ENCODE measurements around the gene POU1F1. TPM values are rescaled to one million over a fixed set of nuclear protein-coding genes. Genes with fewer than 3 reads are reported as not detected.
"Not testable (repeated sequence)": the region's sequence is repeated elsewhere in the genome, so short reads cannot be mapped to it uniquely, and the experiment has no call there.

POU1F1 gene, protein sequence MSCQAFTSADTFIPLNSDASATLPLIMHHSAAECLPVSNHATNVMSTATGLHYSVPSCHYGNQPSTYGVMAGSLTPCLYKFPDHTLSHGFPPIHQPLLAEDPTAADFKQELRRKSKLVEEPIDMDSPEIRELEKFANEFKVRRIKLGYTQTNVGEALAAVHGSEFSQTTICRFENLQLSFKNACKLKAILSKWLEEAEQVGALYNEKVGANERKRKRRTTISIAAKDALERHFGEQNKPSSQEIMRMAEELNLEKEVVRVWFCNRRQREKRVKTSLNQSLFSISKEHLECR
- total RNA-seq, result not detected
- long read RNA-seq, result 0 reads

DNA sequence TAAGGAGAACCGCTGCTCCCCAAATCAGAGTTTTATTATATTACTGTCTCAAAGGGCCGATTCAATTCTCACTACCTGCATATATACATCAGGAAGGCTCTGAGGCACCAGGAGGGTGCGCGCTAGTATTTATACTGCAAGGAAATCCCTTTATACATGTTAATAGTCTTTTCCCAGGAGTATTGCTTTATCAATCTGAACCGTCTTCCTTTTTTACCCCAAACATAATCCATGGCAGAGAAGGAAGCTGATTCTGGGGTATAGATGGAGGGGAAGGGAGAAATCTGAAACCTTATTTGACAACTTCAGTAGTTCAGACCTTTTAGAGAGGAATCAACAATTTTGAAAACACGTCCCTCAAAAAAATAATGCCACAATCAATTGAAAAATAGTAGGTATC lies at the start of gene POU1F1:
POU1F1 (minus strand) TSS at position 101 of the 400 bp plus-strand sequence. CDS start 122 bp downstream, outside the sequence.
- ATAC-seq, result no peak
- intact Hi-C loops (cut with micrococcal nuclease), result no loop called here
- DNase-seq, result no peak

DNA sequence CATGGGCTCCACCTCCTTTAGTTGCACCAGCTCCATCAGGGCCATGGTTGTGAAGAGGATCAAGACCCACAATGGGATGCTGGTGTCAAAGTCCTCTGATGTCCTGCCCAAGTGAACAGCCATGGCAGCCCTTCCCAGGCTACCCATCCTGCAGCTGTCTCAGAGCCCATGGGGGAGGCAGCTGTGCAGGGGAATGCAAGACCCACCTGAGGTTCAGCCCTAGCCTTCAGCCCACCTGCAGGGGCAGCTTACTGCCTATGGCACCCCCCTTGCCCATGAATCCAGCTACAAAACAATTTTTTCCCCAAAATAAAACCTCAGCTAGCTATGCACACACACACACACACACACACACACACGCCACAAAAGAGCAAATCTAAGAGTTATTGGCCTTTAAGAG lies 48.2 kb upstream of the POU1F1 start:
- DNase-seq (no peak), ATAC-seq (no peak)
- intact Hi-C loops (cut with micrococcal nuclease), result no loop called here

DNA sequence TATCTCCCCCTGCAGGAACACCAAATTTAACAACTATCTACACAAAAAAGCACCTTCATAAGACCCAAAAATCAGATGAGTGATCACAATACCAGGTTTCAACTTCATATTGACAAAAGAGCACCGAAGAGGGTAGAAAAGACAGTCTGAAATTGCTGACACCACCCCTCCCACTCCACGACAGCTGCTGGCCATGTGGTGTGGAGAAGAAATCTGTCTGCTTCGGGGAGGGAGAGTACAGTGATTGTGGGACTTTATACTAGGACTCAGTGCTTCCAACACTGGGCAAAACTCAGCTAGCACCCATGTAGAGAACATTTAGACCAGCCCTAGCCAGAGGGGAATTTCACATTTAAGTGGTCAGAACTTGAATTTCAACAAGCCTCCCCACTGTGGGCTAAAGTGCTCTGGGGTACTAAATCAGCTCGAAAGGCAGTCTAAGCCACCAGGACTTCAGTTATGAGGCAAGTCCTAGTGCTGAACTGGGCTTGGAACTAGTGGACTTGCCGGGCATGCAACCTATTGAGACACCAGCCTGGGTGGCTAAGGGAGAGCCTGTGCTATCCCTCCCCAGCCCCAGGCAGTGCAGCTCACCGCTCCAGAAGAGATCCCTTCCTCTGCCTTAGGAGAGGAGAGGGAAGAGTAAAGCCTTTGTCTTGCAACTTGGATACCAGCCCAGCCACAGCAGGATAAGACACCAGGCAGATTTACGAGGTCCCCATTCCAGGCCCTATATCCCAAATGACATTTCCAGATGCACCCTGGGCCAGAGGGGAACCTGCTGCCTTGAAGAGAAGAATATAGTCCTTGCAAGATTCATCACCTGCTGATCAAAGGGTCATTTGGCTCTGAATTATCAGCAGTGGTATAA lies 44.6 kb upstream of the POU1F1 start:
- no peak for ATAC-seq
- DNase-seq, result no peak
- intact Hi-C loops (cut with micrococcal nuclease), result no loop called here

DNA sequence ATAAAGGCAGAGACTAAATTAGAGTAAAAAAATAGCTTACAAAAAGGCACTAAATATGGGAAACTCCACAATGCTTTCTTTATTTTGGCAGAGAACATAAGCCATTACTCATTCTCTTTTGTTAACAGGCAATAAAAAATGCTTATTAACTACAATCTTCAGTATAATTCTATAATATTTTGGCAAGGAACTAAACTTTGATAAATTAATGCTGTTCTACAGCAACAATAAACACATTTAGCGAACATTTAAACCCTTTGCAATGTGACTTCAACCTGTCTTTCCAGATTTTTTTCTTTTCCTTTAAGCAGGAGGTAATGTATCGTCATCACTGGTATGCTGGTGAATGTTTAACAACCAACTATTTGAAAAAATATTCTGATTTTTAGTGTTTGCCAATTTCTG lies 42.2 kb upstream of the POU1F1 start:
- no peak for DNase-seq
- intact Hi-C loops (cut with micrococcal nuclease), result no loop called here
- no peak for ATAC-seq

DNA sequence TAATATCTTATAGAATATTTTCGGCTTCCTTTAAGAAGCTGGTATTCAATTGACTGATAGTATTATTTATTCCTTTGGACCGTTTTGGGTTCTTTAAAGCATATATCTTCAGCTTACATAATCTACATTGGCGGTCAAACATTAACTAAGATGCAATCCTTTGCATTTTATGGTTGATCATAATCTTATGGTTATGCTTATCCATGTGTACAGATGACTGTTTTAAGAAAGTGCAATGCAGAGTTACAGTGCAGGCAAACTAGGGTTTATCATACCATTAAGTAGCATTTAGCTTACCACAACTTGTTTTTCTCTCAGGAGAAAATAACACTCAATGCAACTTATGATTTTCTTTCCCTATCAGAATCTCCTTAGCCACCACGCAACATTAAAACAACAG lies 41.4 kb upstream of the POU1F1 start:
- intact Hi-C loops (cut with micrococcal nuclease), result no loop called here
- DNase-seq, result no peak
- ATAC-seq, result no peak

DNA sequence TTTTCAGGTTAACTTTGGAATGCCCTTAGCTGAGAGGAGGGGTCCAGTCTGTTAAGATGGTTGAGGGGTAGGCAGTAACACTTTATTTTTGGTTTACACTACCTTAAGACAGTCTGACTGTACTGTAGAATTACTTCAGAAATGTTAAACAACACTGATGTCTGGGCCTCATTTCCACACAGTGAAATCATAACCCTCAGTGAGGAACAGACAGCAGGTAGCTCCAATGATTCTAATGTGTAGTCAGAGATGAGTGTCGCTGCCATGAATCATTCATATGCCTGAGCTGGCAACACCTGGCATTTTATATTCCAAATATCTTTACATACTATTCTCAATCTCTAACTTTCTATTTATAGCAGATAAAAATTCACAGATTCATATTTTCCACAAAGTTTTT lies 37.3 kb upstream of the POU1F1 start:
- DNase-seq, result no peak
- no peak for ATAC-seq

DNA sequence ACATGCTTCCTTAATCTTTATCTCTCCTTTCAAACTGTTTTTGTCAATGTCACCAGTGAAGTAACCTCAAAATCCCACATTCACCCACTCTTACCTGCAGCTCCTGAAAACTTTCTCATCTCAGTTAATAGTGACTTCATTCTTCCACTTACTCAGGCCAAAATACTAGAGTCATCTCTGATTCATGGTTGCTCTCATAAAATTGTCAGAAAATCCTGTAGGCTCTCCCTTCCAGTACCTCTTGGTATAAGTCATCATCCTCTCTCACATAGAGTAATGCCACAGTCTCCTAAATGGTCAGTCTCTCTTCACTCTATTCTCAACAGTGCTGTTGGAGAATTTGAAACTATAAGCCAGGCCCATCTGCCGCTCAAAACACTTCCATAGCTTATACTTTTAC lies 34.9 kb upstream of the POU1F1 start:
- ATAC-seq, result no peak
- no peak for DNase-seq
- intact Hi-C loops (cut with micrococcal nuclease), result no loop called here

More for the DNA sequence above, 37.3 kb upstream of the POU1F1 start:
- intact Hi-C loops (cut with micrococcal nuclease), result no loop called here

DNA sequence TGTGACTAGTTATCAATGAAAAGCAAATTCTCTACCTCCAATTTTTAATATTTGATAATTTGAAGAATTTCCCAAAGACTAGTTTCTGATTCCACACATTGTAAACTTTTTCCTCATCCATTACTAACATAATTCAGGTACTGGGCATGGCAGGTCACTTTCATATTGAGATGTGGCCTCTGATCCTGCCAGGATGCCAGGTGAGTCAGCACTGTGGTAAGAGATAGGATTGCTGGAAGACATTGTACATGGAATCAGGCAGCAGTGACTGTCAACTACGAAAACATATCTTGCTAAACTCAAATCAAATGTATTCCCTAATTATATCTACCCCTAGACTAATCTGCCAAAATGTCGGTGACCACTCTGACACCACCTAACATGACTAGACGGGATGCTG lies 33.2 kb upstream of the POU1F1 start:
- ATAC-seq (no peak), DNase-seq (no peak)
- intact Hi-C loops (cut with micrococcal nuclease), result no loop called here

DNA sequence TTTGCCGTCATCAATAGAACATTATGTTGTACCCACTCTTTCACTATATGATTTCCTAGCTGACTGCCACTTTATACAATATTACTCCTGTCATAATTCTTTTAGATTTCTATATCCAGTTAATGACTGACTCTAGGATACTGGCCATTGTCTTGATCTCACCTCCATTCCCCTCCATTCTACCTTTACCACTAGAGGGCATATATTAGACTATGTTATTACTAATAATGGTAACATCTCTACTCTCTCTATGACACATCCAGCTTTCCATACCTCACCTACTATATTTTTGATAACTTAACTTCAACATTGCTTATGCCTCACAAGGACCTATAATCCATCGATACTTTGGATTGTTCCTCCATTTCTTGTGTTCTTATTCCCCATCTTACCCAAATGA lies 31.4 kb upstream of the POU1F1 start:
- DNase-seq (no peak), ATAC-seq (no peak)
- intact Hi-C loops (cut with micrococcal nuclease), result no loop called here

DNA sequence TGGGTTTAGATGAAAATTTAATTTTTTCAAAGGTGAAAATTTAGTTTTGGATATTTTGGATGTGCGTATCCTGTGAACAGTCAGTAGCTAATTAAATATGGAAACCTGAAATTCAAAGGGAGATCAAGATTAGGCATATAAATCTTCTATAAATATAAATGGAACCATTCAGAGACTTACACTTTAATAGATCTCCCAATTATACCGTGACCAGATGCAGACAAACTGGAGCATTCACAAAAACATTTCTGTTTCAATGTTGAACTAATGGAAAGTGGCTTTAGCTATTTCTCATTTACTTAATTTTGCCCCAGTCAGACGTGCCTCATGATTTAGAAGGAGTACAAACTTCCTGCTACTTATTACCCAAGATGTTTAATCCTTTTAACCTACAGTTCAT lies 29.1 kb upstream of the POU1F1 start:
- ATAC-seq, result no peak
- intact Hi-C loops (cut with micrococcal nuclease), result no loop called here

DNA sequence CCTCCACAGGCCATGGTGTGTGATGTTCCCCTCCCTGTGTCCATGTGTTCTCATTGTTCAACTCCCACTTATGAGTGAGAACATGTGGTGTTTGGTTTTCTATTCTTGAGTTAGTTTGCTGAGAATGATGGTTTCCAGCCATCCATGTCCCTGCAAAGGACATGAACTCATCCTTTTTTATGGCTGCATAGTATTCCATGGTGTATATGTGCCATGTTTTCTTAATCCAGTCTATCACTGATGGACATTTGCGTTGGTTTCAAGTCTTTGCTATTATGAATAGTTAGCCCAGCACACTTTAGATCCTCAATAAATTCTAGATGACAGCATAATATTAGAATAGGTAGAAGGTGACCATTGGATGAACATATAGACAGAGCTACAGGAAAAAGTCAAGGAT lies 28.6 kb upstream of the POU1F1 start:
- intact Hi-C loops (cut with micrococcal nuclease); ATAC-seq; DNase-seq: not testable (repeated sequence)

More for the DNA sequence above, 29.1 kb upstream of the POU1F1 start:
- no peak for DNase-seq

DNA sequence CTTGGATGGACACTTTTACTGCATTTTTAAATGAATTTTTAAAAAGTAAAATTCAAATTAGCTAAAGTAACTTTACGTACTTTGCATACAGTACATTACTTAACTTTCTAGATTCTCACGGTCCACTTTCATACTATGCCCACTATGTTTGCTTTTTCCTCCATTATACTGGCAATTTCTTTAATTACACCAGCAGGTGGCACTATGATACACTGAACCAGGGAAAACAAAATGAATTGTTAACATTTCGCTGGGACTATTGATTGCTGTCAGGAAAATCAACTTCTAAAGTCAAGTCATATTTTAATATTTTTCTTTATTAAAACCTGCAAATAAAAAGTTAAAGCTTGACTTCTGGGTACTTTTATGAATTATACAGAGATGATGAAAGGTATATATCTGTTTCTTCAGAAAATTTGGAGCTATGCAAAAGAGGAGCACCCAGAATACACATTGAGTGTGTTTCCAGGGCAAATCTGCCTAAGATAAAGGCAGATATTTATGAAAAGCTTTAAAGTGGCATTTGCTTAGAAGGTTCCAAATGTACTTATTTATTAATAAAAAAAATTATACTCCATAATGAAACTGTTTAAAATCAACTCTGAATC lies 21.8 kb upstream of the POU1F1 start:
- intact Hi-C loops (cut with micrococcal nuclease), result no loop called here
- DNase-seq, result no peak
- no peak for ATAC-seq

DNA sequence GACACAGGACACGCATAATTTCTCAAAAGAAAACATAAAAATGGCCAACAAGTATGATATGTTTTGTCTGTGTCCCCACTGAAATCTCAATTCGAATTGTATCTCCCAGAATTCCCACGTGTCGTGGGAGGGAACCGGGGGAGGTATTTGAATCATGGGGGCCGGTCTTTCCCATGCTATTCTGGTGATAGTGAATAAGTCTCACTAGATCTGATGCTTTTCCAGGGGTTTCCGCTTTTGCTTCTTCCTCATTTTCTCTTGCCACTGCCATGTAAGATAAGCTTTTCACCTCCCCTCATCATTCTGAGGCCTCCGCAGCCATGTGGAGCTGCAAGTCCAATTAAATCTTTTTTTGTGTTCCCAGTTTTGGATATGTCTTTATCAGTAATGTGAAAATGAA lies 12.1 kb upstream of the POU1F1 start:
- intact Hi-C loops (cut with micrococcal nuclease), result no loop called here
- ATAC-seq, result no peak
- no peak for DNase-seq

DNA sequence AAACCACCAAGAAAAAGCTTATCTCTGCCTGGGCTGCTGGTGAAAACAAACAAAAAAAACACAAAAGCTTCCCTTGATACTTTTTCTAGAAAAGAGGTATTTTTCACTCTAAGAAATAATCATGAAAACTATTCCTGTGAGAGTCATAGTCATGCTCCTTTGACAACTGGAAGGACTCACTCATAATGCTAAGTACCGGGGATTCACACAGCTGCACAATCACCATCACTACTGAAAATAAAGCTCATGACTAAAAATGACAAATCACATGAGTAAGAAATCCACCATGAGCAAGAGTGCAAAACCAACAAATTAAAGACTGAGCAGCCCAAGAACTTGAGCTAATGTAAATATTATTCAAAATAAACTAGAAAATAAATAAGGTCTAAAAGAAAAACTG lies 10.6 kb upstream of the POU1F1 start:
- intact Hi-C loops (cut with micrococcal nuclease), result no loop called here
- no peak for ATAC-seq
- no peak for DNase-seq

DNA sequence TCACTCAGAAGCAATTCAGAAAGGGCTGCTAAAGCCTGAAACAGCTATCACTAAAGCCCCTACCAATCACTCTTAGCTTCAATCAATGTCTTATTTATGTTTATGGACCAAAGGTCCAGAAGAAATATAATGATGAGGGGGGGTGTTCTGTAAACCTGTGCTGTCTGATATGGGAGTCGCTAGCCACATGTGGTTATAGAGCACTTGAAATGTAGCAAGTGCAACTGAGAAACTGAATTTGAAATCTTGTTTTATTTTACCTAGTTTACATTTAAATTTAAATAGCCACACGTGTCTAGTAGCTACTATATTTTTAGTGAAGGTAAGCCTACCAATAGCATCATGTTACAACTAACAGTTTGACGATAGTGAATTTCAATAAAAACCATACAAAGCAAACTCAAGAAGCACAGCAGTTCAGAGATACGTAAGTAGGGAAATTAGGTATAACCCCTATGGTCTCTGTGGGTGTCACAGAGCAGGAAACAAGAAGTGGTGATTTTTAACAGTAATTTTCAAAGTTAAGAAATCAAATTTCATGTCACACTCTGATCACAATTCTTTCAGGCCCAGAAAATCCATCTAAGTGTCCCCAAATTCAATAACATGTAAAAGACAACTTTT lies 3.6 kb downstream of the POU1F1 start:
- intact Hi-C loops (cut with micrococcal nuclease), result no loop called here
- DNase-seq (no peak), ATAC-seq (no peak)

DNA sequence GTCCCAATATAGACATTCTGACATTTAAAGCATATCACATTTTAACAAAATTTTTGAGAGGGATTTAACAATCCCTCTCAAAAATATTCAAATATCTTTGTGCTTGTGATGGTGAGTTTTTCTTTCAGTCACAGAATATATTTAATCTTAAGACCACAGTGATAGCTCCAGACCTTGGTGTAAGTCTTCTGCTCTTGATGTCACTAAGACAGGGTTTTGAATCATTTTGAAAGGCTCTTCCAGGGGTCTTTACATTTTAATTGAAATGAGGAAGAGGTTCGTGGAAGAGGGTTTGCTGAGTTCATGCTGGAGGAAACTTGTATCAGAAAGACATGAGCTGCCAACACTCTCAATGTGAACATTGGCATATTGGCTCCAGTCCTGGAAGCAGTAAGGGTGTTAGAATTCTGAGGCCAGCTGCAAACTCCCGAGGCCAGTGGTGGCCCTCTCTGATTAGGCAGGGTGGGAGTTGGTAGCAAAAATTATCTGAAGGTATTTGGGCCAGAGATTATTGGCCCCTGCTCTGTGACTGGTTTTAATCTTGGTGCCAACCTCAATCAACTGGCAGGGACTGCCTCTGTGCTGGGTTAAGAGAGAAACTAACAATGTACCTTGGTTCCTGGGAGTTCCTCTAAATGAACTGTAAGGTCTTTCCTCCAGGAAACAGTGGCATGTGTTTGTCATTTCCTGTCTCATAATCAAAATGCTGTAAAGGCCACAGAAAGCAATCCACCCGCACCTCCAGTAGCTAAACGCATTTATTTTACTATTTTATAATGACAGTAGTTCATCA lies 5.3 kb downstream of the POU1F1 start:
- intact Hi-C loops (cut with micrococcal nuclease), result no loop called here
- ATAC-seq (peak; percentile 42), DNase-seq (no peak)

DNA sequence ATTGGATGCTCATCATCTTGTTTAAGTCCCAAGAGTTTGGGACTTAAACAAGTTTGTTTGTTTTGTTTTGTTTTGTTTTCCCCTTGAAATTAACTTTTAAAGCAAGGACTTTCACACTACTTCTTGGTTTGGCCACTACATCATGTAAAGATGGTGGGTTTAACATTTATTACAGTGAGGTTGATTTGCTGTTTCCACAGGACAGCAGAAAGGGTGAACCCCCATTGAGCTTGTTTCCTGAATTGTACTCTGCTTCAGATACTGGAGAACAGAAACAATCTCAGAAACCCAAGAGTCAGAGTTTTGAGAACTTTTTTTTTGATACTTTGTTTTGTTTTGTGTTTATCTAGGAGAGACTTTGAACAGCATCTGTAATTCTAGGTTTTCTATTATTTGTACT lies 6.7 kb downstream of the POU1F1 start:
- no peak for ATAC-seq
- no peak for DNase-seq
- intact Hi-C loops (cut with micrococcal nuclease), result no loop called here

DNA sequence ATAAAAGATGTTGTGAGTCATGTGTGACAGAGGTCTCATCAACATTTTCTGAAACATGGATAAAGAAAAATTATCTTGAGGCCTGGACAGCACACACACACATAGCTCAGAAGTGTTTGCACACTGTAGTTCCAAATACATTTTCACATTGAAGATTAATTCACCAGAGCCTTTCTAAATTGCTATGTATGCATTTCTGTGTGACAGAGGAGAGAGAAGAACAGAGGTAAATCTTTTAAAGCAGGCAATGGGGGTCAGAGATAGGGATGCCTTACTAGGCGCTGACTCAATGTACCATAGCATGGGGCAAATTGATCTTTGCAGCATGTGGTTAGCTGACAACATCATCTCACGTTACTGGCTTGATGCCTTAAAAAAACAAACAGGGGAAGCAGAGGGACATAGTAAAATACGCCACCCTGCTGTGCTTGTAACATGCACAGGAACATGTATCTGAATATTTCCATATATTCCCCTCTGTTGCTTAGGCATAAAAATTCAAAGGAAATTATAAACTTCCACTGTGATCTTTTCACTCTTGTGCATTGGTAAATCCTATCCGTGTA lies 7.7 kb downstream of the POU1F1 start:
- intact Hi-C loops (cut with micrococcal nuclease), result no loop called here
- no peak for ATAC-seq
- no peak for DNase-seq
